RWPE1 (cell line): ENCODE data around the gene BRI3BP.
"Not testable (repeated sequence)": the region's sequence is repeated elsewhere in the genome, so short reads cannot be mapped to it uniquely, and the experiment has no call there.

ENCODE experiments used
- CTCF ChIA-PET: fragments of 350-600 bp; sonication (Branson Sonifier 250); formaldehyde crosslinking; extraction: SDS; loops from one replicate; lab custom pipeline; 2021; lab: Yijun Ruan, JAX
- POLR2A ChIA-PET: fragments of 400-600 bp; formaldehyde crosslinking; extraction: SDS; loops from one replicate; lab custom pipeline; 2020; ENCODE audit warnings: antibody characterized with exemption; ENCODE audit not compliant: low non-redundant PET; lab: Yijun Ruan, JAX
- DNase-seq: peaks from one replicate; pipeline ENCODE4 v3.0.0; 2012; ENCODE audit warnings: low spot score
- H3K27ac ChIP-seq: fragments of 450-650 bp; 2 replicates; pipeline ENCODE4 v1.5.1; 2017
- TF ChIP-seq, protein P1 (sequence below): fragments of 450-650 bp; conservative IDR thresholded peaks from 2 replicates; pipeline ENCODE4 v1.5.1; 2017; ENCODE audit warnings: low read depth, mild to moderate bottlenecking

BRI3BP gene

DNA sequence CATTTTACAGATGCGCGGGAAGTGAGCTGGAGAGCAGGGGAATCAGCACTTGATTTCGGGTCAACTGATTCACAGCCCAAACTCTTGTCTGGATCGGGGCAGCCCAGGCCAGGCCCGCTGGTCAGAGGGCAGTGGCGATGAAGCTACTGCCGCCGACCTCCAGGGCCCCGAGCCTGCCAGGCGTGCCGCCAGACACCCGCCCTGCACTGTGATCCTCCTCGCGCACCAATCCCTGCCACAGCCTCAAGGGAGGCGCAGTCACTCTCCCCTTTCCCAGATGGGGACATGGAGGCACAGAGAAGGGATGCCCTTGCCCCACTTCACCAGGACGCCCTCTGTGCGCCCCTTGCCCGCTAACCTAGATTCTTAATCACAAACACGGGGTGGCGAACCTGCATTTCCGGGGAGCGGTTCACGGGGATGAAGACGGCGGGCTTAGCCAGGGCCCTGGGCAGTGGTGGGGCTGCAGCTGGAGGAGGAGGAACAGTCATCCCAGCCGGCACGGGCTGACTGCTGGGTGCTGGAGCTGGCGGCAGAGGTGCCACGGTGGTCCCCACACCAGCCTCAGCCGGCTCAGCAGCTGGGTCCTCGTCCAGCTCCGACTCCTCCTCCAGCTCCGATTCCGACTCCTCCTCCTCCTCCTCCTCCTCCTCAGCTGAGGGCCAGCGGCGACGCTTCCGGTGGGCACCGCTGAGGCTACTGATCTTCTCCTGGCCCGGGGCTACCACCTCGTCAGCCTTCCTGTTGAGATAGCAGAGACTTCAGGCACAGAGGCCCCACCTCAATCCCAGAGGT is 13.2 kb upstream of the BRI3BP start:
- no peak for DNase-seq
- H3K27ac ChIP-seq = no peak overlapping the region; the same call in 1 of the 2 replicates
- ChIA-PET CTCF (interaction anchor here (0.5 kb wide), 1 partner anchor 62 kb away, joined by 5 read pairs; no protein-coding TSS in a partner anchor), POLR2A (no interaction called here)
- TF ChIP-seq, protein P1, sequence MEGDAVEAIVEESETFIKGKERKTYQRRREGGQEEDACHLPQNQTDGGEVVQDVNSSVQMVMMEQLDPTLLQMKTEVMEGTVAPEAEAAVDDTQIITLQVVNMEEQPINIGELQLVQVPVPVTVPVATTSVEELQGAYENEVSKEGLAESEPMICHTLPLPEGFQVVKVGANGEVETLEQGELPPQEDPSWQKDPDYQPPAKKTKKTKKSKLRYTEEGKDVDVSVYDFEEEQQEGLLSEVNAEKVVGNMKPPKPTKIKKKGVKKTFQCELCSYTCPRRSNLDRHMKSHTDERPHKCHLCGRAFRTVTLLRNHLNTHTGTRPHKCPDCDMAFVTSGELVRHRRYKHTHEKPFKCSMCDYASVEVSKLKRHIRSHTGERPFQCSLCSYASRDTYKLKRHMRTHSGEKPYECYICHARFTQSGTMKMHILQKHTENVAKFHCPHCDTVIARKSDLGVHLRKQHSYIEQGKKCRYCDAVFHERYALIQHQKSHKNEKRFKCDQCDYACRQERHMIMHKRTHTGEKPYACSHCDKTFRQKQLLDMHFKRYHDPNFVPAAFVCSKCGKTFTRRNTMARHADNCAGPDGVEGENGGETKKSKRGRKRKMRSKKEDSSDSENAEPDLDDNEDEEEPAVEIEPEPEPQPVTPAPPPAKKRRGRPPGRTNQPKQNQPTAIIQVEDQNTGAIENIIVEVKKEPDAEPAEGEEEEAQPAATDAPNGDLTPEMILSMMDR = no peak

DNA sequence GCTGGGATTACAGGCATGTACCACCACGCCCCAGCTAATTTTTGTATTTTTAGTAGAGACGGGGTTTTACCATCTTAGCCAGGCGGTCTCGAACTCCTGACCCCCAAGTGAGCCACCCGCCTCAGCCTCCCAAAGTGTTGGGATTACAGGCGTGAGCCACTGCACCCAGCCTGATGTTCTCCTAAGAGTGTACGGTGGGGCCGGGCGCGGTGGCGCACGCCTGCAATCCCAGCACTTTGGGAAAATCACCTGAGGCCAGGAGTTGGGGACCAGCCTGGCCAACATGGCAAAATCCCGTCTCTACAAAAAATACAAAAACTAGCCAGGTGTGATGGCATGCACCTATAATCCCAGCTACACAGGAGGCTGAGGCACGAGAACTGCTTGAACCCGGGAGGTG is 6.6 kb upstream of the BRI3BP start:
- DNase-seq, CTCF ChIA-PET, POLR2A ChIA-PET: not testable (repeated sequence)
- H3K27ac ChIP-seq = peak overlapping the region; percentile 2; the same call in 1 of the 2 replicates

DNA sequence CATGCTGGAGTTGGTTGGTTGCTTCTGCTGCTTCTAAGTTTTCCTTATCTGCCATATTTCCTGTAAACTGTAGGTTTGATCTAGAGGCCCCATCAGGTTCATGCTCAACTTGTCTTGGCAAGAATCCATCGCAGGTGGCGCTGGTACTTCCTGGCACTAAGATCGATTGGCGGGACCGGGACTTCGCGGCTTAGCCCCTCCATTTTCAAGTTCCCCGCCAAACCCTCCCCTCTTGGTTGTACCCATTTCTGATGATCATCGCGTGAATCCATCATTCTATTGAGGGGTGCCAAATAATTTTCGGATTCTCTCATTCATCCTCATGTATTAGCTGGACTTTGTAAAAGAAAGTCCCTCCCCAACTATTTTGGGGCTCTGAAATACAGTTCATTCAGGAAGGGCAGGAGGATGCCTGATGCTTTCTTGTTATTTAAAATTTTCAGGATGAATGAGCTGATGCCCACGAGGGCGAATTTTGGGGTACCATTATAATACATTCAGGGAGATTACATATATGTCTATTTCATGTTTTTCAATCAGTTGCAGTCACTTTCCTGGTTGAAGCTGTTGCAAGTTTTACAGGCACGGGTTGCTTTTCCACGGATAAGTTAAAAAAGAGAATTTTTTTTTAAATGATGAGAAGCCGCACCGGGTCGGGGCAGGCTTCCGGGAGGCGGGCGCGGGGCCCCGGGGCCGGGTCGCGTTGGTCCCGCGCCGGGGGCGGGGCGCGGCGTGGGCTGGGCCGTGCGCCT is 395 bp upstream of the BRI3BP start:
- peak overlapping the region; percentile 81 for H3K27ac ChIP-seq
- ChIA-PET CTCF (interaction anchor here (0.8 to 1.0 kb wide), 2 partner anchors 53 to 118 kb away, joined by 3 read pairs; no protein-coding TSS in a partner anchor), POLR2A (no interaction called here)
- DNase-seq = peak; percentile 68
- TF ChIP-seq, protein P1 = peak; percentile 43; the same call in 1 of the 2 replicates

DNA sequence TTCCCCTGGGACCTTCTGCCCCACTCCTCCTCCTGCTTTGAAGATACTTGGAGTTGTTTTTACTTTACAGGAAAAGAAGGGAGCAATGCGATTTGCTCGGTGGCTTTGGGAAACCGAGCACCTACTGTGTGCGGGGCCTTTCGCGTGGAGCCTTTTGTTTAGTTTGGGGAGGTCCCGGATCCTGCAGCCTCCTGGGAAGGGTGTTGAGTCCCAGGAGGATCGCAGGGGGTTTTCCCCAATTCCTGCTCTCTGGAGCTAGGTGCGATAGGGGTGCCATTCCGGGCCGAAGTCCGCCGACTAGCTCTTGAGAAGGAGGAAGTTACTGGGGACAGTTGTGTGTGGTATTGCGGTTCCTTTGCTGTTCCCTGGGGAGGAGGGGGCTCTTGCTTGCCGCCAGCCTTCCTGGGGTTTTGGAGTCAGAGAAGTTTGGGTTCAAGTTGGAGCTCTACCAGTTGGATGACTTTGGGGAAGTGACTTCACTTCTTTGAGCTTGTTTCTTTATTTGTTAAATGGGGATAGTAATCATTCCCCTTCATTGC is 1.1 kb downstream of the BRI3BP start:
- peak; percentile 35 for DNase-seq
- TF ChIP-seq, protein P1 = no peak
- ChIA-PET POLR2A (interaction anchor here (0.6 kb wide), 1 partner anchor 40 kb away, joined by 4 read pairs; no protein-coding TSS in a partner anchor), CTCF (interaction anchor here (0.6 to 0.7 kb wide), 3 partner anchors 47 to 167 kb away, joined by 3 read pairs; no protein-coding TSS in a partner anchor)
- peak overlapping the region; percentile 81 for H3K27ac ChIP-seq

DNA sequence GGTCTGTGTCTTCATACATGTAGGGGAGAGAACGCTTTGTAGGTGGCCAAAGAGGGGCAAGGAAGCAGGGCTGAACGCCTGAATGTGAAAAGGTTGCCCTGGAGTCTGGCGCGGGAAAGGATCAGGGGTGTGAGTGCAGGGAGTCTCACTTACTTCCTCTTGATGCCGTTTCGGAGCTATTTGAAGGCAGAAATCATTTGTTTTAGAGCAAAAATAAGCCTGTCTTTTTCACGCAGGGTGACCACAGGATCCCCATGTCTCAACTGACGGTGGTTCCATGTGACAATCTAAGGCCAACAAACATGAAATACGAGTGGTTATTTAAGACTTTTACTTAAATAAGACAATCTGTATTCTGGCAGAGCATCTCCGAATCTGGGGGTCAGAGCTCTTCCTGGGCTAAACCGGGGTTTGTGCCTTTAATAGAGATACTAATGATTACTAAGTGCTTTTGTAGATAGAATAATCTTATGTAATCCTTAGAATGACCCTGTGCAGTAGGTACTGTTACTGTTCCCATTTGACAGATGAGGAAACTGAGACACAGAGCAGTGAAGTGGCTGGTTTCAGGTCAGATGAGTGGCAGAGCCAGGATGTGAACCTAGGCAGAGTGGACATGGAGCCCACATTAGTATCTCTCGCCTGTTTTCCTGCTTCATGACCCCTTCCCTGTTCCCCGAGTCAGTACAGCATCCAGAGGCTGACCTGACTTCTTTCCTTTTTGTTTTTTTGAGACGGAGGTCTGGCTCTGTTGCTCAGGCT is 1.9 kb downstream of the BRI3BP start:
- DNase-seq = no peak
- POLR2A ChIA-PET = no interaction called here
- CTCF ChIA-PET = interaction anchor here (0.6 to 0.7 kb wide), 2 partner anchors 46 to 129 kb away, joined by 3 read pairs; no protein-coding TSS in a partner anchor
- H3K27ac ChIP-seq = peak overlapping the region; percentile 20; the same call in 1 of the 2 replicates
- TF ChIP-seq, protein P1 = no peak

DNA sequence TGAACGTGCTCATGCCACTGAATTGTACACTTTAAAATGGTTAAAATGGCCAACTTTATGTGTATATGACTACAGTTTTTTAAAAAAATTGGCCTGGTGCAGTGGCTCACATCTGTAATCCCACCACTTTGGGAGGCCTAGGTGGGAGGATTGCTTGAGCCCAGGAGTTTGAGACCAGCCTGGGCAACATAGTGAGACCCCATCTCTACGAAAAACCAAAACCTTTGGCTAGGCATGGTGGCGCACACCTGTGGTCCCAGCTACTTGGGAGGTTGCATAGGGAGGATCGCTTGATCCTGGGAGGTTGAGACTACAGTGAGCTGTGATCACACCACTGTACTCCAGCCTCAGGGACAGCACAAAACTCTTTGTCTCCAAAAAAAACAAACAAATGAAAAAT is 5.3 kb downstream of the BRI3BP start:
- no peak overlapping the region for H3K27ac ChIP-seq
- no peak for DNase-seq
- POLR2A ChIA-PET = no interaction called here
- CTCF ChIA-PET = no interaction called here
- TF ChIP-seq, protein P1 = no peak
